Fibroblast of the aortic adventitia (primary cell): ENCODE measurements around the gene RNF103. TPM values are rescaled to one million over a fixed set of nuclear protein-coding genes. Genes with fewer than 3 reads are reported as not detected.
"Not testable (repeated sequence)": the region's sequence is repeated elsewhere in the genome, so short reads cannot be mapped to it uniquely, and the experiment has no call there.

Experiments
- DNase-seq: peaks from one replicate; pipeline ENCODE4 v3.0.0-alpha.2; 2010; ENCODE audit warnings: low read depth
- H3K4me3 ChIP-seq: 2 replicates; pipeline ENCODE4 v1.5.1; 2011; ENCODE audit warnings: low read depth, mild to moderate bottlenecking, control low read depth, low read length, moderate library complexity
- total RNA-seq: library from RNA; depleted of rRNA; stranded (reverse); fragments of >200 nt; gene quantifications from 2 replicates; pipeline ENCODE4 v1.2.3, GENCODE V29; 2012; ENCODE audit warnings: low replicate concordance
- TF ChIP-seq, protein P1 (sequence below): IDR thresholded peaks from 2 replicates; pipeline ENCODE4 v1.5.1; 2011; ENCODE audit warnings: mild to moderate bottlenecking, low read length, control low read depth, inconsistent platforms; ENCODE audit not compliant: insufficient read depth

Gene RNF103
- total RNA-seq, 1 donor, result 25.1 TPM

GRCh38 chr2:86598966-86599365 is 24.7 kb downstream of the RNF103 start:
- TF ChIP-seq, protein P1, sequence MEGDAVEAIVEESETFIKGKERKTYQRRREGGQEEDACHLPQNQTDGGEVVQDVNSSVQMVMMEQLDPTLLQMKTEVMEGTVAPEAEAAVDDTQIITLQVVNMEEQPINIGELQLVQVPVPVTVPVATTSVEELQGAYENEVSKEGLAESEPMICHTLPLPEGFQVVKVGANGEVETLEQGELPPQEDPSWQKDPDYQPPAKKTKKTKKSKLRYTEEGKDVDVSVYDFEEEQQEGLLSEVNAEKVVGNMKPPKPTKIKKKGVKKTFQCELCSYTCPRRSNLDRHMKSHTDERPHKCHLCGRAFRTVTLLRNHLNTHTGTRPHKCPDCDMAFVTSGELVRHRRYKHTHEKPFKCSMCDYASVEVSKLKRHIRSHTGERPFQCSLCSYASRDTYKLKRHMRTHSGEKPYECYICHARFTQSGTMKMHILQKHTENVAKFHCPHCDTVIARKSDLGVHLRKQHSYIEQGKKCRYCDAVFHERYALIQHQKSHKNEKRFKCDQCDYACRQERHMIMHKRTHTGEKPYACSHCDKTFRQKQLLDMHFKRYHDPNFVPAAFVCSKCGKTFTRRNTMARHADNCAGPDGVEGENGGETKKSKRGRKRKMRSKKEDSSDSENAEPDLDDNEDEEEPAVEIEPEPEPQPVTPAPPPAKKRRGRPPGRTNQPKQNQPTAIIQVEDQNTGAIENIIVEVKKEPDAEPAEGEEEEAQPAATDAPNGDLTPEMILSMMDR, result no peak
- DNase-seq, result no peak
- H3K4me3 ChIP-seq, result no peak overlapping the region

DNA sequence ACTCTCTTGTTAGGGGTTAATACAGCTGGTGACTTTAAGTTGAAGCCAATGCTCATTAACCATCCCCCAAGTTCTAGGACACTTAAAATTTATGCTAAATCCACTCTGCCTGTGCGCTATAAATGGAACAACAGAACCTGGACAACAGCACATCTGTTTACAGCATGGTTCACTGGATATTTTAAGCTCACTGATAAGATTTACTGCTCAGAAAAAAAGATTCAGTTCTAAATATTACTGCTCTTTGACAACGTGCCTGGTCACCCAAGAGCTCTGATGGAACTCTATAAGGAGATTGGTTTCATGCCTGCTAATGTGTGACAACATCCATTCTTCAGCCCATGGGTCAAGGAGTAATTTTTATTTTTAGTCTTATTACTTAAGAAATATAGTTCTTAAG is 27.5 kb downstream of the RNF103 start:
- TF ChIP-seq, protein P1, result no peak
- no peak overlapping the region for H3K4me3 ChIP-seq
- peak; percentile 18 for DNase-seq

GRCh38 chr2:86593266-86593665 is 30.4 kb downstream of the RNF103 start:
- H3K4me3 ChIP-seq, result no peak overlapping the region
- no peak for DNase-seq
- TF ChIP-seq, protein P1, result no peak

DNA sequence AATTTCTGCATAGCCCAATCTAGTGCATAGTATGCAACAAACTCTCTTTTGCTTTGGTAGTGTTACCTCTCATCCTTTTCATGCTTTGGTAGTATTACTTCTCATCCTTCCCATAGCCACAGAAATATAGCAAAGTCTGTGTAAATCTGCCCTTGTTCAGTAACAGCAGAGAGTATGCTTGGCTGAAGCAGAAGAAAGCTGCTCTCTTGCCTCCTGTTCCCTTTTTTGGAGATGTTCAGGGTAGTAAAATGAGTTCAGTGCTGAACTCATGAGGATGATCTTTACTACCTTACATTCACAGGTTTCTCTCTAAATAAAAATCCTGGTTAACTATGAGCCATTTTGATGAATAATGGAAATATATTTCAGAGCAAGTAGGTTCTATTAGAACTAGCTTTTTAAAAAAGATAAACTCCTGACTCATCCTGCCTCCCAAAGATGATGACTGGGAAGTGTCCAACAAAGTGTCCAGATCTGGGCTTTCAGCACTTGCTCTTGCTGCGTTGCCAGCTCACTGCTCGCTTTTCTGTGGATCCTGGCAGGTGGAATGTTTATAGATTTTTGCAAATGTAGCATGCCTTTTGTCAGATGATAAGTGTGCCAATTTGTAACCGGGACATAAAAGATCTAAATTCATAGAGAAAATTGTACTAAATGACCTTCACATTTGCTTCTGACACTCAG is 31.0 kb downstream of the RNF103 start:
- DNase-seq, result peak; percentile 72
- H3K4me3 ChIP-seq, result no peak overlapping the region
- TF ChIP-seq, protein P1, result no peak

DNA sequence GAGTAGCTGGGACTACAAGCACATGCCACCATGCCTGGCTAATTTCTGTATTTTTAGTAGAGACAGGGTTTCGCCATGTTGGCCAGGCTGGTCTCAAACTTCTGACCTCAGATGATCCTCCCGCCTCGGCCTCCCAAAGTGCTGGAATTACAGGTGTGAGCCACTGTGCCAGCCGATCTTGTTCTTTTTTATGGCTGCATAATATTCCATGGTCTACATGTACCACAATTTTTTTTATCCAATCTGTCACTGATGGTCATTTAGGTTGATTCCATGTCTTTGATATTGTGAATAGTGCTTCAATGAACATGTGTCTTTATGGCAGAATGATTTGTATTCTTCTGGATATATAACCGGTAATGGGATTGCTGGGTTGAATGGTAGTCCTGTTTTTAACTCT is 34.0 kb downstream of the RNF103 start:
- DNase-seq, H3K4me3 ChIP-seq: not testable (repeated sequence)

DNA sequence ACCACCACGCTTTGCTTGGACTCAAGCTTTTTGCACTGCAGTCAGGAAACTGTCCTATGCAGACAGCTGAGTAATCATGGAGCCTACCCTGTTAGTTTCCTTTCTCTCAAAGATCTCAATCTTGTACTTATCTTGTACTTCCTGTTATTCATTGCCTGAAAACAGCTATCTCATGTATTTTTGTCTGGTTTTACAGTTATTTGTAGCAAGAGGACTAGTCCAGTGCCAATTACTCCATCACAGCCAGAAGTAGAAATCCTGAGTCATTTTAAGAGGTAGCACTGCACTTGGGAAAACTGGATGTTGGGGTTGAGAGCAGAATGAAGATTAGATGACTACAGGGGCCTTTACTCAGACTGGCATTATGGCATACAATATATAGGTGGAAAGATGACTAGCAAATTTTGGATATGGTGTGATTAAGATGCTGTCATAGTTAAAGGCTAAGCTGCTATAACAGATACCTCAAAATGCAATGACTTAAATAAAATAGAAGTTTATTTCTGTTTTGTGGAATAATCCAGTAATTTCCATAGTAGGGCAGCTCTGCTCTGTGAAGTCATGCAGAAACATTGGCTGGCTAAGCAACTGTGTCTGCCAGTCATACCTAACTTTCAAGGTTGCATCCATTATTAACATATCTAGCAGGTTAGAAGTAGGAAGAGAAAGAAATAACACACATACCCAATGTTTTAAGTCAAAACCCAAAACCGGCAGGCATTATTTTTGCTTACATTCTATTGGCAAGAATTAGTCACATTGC is 39.3 kb downstream of the RNF103 start:
- TF ChIP-seq, protein P1, result no peak
- no peak overlapping the region for H3K4me3 ChIP-seq
- DNase-seq, result peak; percentile 79

GRCh38 chr2:86580560-86580959 is 43.1 kb downstream of the RNF103 start:
- H3K4me3 ChIP-seq, result no peak overlapping the region
- DNase-seq, result no peak
- TF ChIP-seq, protein P1, result no peak
